Caco-2 (cell line): ENCODE data around the gene NRF1. TPM values are rescaled to one million over a fixed set of nuclear protein-coding genes. Genes with fewer than 3 reads are reported as not detected.

Experiments
- BruUV-seq: library from RNA; stranded (reverse); fragments of 400-500 nt; replicated peaks from 2 replicates; lab custom pipeline; 2021; lab: Mats Ljungman, UMichigan
- CTCF ChIA-PET: fragments of 300-600 bp; sonication (Branson Sonifier 250); formaldehyde crosslinking; loops from one replicate; lab custom pipeline; 2022; ENCODE audit warnings: antibody characterized with exemption; lab: Charles Lee
- POLR2A ChIA-PET: fragments of 300-600 bp; sonication (Branson Sonifier 250); formaldehyde crosslinking; loops from one replicate; lab custom pipeline; 2022; ENCODE audit warnings: antibody characterized with exemption; lab: Charles Lee
- DNase-seq, 2 experiments: peaks; one replicate each; pipeline versions ENCODE4 v3.0.0 to v3.0.0-alpha.2; 2020 to 2022
- H3K27me3 ChIP-seq: replicated peaks from 2 replicates; pipeline ENCODE4 v1.6.0; 2011; ENCODE audit warnings: low read length; ENCODE audit not compliant: control insufficient read depth, insufficient read depth
- H3K36me3 ChIP-seq: 2 replicates; pipeline ENCODE4 v1.5.1; 2011; ENCODE audit warnings: low read length; ENCODE audit not compliant: control insufficient read depth, insufficient read depth
- H3K4me1 ChIP-seq: fragments of 250-450 bp; sonication (Bioruptor Pico); 2 replicates; pipeline ENCODE4 v1.5.1; 2020; ENCODE audit warnings: mild to moderate bottlenecking
- H3K4me3 ChIP-seq: 2 replicates; pipeline ENCODE4 v1.5.1; 2011; ENCODE audit warnings: low read depth, mild to moderate bottlenecking, control low read depth, low read length
- H3K9me3 ChIP-seq: fragments of 250-450 bp; sonication (Bioruptor Pico); 2 replicates; pipeline ENCODE4 v1.5.1; 2020; ENCODE audit warnings: mild to moderate bottlenecking, moderate library complexity
- H3K27ac Mint-ChIP-seq: one replicate; pipeline ENCODE4 v1.8.0; 2022; ENCODE audit warnings: mixed read lengths; ENCODE audit not compliant: unreplicated experiment
- H3K27me3 Mint-ChIP-seq: one replicate; pipeline ENCODE4 v1.8.0; 2022; ENCODE audit warnings: mixed read lengths; ENCODE audit not compliant: insufficient read depth, unreplicated experiment
- H3K36me3 Mint-ChIP-seq: one replicate; pipeline ENCODE4 v1.8.0; 2022; ENCODE audit warnings: mild to moderate bottlenecking, mixed read lengths; ENCODE audit not compliant: insufficient read depth, unreplicated experiment
- H3K4me1 Mint-ChIP-seq: one replicate; pipeline ENCODE4 v1.8.0; 2022; ENCODE audit warnings: low read depth, mixed read lengths; ENCODE audit not compliant: unreplicated experiment
- H3K4me3 Mint-ChIP-seq: one replicate; pipeline ENCODE4 v1.8.0; 2022; ENCODE audit warnings: mild to moderate bottlenecking, moderate library complexity, mixed read lengths; ENCODE audit not compliant: unreplicated experiment
- H3K9me3 Mint-ChIP-seq: one replicate; pipeline ENCODE4 v1.8.0; 2022; ENCODE audit warnings: mixed read lengths; ENCODE audit not compliant: unreplicated experiment
- intact Hi-C: fragments of 100-400 bp; cut with micrococcal nuclease; formaldehyde crosslinking; loops from one replicate; pipeline ENCODE4 v1.10.0; 2022; ENCODE audit not compliant: unreplicated experiment
- total RNA-seq: library from RNA; stranded (reverse); gene quantifications from 2 replicates; pipeline ENCODE4 v1.2.3, GENCODE V29; 2022
- TF ChIP-seq, protein P1 (sequence below), 2 experiments: fragments of 200-600 bp in 1 of 2; IDR thresholded peaks; 1 replicate in 1 of 2; 2 replicates in 1 of 2; pipeline versions ENCODE4 v1.5.1 to v1.8.0; 2011 to 2022; ENCODE audit warnings: antibody characterized with exemption in 1 of 2, control low read depth in 1 of 2, inconsistent platforms in 1 of 2, low read depth in 1 of 2, low read length in 1 of 2, mild to moderate bottlenecking in 1 of 2, moderate library complexity in 1 of 2; ENCODE audit not compliant: insufficient read depth in 1 of 2, severe bottlenecking in 1 of 2, unreplicated experiment in 1 of 2

Gene NRF1
- total RNA-seq, 1 experiment from 2014 or later, result 22.5 TPM

- no peak overlapping the region for H3K4me3 ChIP-seq
- Mint-ChIP-seq H3K27ac (no peak overlapping the region), H3K36me3 (peaks cover 11% of the 10 kb centered on the region), H3K4me1 (peaks cover 40% of the 10 kb centered on the region), H3K9me3 (no peaks in the 10 kb centered on the region), H3K4me3 (no peak overlapping the region), H3K27me3 (no peaks in the 10 kb centered on the region)
- ChIA-PET POLR2A (no interaction called here), CTCF (no interaction called here)
- H3K27me3 ChIP-seq, result no peaks in the 10 kb centered on the region
- BruUV-seq, result no TSS peak
- TF ChIP-seq, protein P1, sequence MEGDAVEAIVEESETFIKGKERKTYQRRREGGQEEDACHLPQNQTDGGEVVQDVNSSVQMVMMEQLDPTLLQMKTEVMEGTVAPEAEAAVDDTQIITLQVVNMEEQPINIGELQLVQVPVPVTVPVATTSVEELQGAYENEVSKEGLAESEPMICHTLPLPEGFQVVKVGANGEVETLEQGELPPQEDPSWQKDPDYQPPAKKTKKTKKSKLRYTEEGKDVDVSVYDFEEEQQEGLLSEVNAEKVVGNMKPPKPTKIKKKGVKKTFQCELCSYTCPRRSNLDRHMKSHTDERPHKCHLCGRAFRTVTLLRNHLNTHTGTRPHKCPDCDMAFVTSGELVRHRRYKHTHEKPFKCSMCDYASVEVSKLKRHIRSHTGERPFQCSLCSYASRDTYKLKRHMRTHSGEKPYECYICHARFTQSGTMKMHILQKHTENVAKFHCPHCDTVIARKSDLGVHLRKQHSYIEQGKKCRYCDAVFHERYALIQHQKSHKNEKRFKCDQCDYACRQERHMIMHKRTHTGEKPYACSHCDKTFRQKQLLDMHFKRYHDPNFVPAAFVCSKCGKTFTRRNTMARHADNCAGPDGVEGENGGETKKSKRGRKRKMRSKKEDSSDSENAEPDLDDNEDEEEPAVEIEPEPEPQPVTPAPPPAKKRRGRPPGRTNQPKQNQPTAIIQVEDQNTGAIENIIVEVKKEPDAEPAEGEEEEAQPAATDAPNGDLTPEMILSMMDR (IDR thresholded peaks at IDR 0.05; ENCODE audit: insufficient read depth in 1 of 2, low read depth in 1 of 2, low read length in 1 of 2, severe bottlenecking in 1 of 2, unreplicated experiment in 1 of 2), result no peak
- DNase-seq, result no peak
- H3K36me3 ChIP-seq, result no peaks in the 10 kb centered on the region; the same call in 1 of the 2 replicates
- intact Hi-C loops, result no loop called here
- H3K4me1 ChIP-seq, result peaks cover 4% of the 10 kb centered on the region
- H3K9me3 ChIP-seq, result no peaks in the 10 kb centered on the region
Measured at GRCh38 chr7:129617178-129617577, 5.7 kb downstream of the NRF1 start.

DNA sequence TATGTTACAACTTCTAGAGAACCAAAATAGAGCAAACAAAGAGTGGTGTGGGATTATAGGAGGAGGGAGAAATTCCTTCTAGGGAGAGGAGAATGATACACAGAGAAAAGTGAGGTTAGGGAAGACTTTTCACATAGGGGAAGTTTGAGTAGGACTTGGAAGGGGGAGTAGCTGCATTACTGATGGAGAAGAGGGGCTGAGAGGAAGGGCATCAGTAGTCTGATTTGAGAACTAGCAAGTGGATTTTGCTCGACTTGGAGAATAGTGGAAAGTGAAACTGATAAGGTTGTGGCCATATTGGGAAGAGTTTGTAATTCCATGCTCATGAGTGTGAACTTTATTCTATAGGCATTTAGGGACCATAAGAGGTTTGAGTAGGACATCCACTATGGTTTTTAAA, 6.1 kb downstream of the NRF1 start:
- TF ChIP-seq, protein P1 (IDR thresholded peaks at IDR 0.05; ENCODE audit: insufficient read depth in 1 of 2, low read depth in 1 of 2, low read length in 1 of 2, severe bottlenecking in 1 of 2, unreplicated experiment in 1 of 2), result no peak
- no peaks in the 10 kb centered on the region for H3K27me3 ChIP-seq
- CTCF ChIA-PET, result no interaction called here
- POLR2A ChIA-PET, result no interaction called here
- no peak for DNase-seq
- H3K4me3 ChIP-seq, result no peak overlapping the region
- H3K27ac Mint-ChIP-seq, result no peak overlapping the region
- H3K4me1 Mint-ChIP-seq, result peaks cover 40% of the 10 kb centered on the region
- BruUV-seq, result no TSS peak
- intact Hi-C loops, result no loop called here
- H3K9me3 Mint-ChIP-seq, result no peaks in the 10 kb centered on the region
- H3K4me3 Mint-ChIP-seq, result no peak overlapping the region
- H3K36me3 Mint-ChIP-seq, result peaks cover 11% of the 10 kb centered on the region
- H3K36me3 ChIP-seq, result no peaks in the 10 kb centered on the region; the same call in 1 of the 2 replicates
- H3K4me1 ChIP-seq, result peaks cover 4% of the 10 kb centered on the region
- no peaks in the 10 kb centered on the region for H3K27me3 Mint-ChIP-seq
- no peaks in the 10 kb centered on the region for H3K9me3 ChIP-seq

DNA sequence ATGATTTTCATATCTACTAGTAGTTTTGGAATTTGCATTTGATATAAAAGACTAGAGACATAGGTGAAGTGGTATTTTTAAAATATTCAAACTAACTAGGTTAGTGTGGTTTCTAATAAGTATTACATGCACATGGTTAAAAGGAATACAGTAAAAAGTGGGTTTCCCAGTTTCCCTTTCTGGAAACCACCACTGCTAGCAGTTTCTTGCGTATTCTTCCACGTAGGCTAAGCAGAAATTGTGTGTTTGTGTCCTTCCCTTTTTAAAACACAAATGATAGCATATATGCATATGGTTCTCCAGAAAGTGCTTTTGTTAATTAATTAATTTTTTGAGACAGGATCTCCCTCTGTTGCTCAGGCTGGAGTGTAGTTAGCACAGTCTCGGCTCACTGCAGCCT, 15.4 kb downstream of the NRF1 start:
- Histone ChIP-seq H3K27me3 (no peaks in the 10 kb centered on the region), H3K4me3 (no peak overlapping the region), H3K36me3 (no peaks in the 10 kb centered on the region), H3K9me3 (no peaks in the 10 kb centered on the region), H3K4me1 (no peaks in the 10 kb centered on the region)
- intact Hi-C loops, result no loop called here
- H3K9me3 Mint-ChIP-seq, result no peaks in the 10 kb centered on the region
- ChIA-PET POLR2A (no interaction called here), CTCF (interaction anchor here (1.4 kb wide), 1 partner anchor 14 kb away, joined by 5 read pairs; no protein-coding TSS in a partner anchor)
- no peaks in the 10 kb centered on the region for H3K4me1 Mint-ChIP-seq
- no peaks in the 10 kb centered on the region for H3K27me3 Mint-ChIP-seq
- TF ChIP-seq, protein P1 (IDR thresholded peaks at IDR 0.05; ENCODE audit: insufficient read depth in 1 of 2, low read depth in 1 of 2, low read length in 1 of 2, severe bottlenecking in 1 of 2, unreplicated experiment in 1 of 2), result no peak
- DNase-seq, result no peak
- no peaks in the 10 kb centered on the region for H3K36me3 Mint-ChIP-seq
- no peak overlapping the region for H3K27ac Mint-ChIP-seq
- BruUV-seq, result no TSS peak
- H3K4me3 Mint-ChIP-seq, result no peak overlapping the region
